DLD1 (cell line): ENCODE data around the gene TTC9.

Experiments
- in situ Hi-C: cut with HindIII; loops from 2 replicates; pipeline ENCODE4 v1.10.0; 2017; ENCODE audit warnings: low sequenced_read_pairs

Gene TTC9

GRCh38 chr14:70643967-70644366, 2.3 kb downstream of the TTC9 start:
- in situ Hi-C loops = no loop called here

GRCh38 chr14:70645892-70646291, 4.2 kb downstream of the TTC9 start:
- in situ Hi-C loops = no loop called here

- in situ Hi-C loops = no loop called here
Measured at GRCh38 chr14:70646705-70647104, 5.0 kb downstream of the TTC9 start.

- in situ Hi-C loops = no loop called here
Measured at GRCh38 chr14:70648346-70648745, 6.6 kb downstream of the TTC9 start.

- in situ Hi-C loops = no loop called here
Measured at GRCh38 chr14:70649803-70650202, 8.1 kb downstream of the TTC9 start.

- in situ Hi-C loops = no loop called here
Measured at GRCh38 chr14:70651522-70651921, 9.8 kb downstream of the TTC9 start.

- in situ Hi-C loops = no loop called here
Measured at GRCh38 chr14:70652871-70653270, 11.2 kb downstream of the TTC9 start.

- in situ Hi-C loops = no loop called here
Measured at GRCh38 chr14:70653662-70654061, 11.9 kb downstream of the TTC9 start.

- in situ Hi-C loops = no loop called here
Measured at GRCh38 chr14:70654632-70655031, 12.9 kb downstream of the TTC9 start.

- in situ Hi-C loops = no loop called here
Measured at GRCh38 chr14:70655110-70655826, 13.6 kb downstream of the TTC9 start.

- in situ Hi-C loops = no loop called here
Measured at GRCh38 chr14:70658899-70659298, 17.2 kb downstream of the TTC9 start.

GRCh38 chr14:70660967-70661893, 19.5 kb downstream of the TTC9 start:
- in situ Hi-C loops = no loop called here

GRCh38 chr14:70662080-70662479, 20.4 kb downstream of the TTC9 start:
- in situ Hi-C loops = no loop called here

- in situ Hi-C loops = no loop called here
Measured at GRCh38 chr14:70662816-70663215, 21.1 kb downstream of the TTC9 start.

GRCh38 chr14:70663707-70664179, 22.0 kb downstream of the TTC9 start:
- in situ Hi-C loops = no loop called here

GRCh38 chr14:70664698-70665447, 23.2 kb downstream of the TTC9 start:
- in situ Hi-C loops = no loop called here

- in situ Hi-C loops = no loop called here
Measured at GRCh38 chr14:70665448-70666360, 24.0 kb downstream of the TTC9 start.

- in situ Hi-C loops = no loop called here
Measured at GRCh38 chr14:70666361-70666686, 24.6 kb downstream of the TTC9 start.

- in situ Hi-C loops = no loop called here
Measured at GRCh38 chr14:70670992-70671651, 29.4 kb downstream of the TTC9 start.
